Brain pericyte (primary cell): Measurements from ENCODE around the gene FAM227B.
"Not testable (repeated sequence)": the region's sequence is repeated elsewhere in the genome, so short reads cannot be mapped to it uniquely, and the experiment has no call there.

Experiments used
- DNase-seq: peaks from one replicate; pipeline ENCODE4 v3.0.0-alpha.2; 2012; ENCODE audit warnings: low read depth, low spot score

The FAM227B gene, protein sequence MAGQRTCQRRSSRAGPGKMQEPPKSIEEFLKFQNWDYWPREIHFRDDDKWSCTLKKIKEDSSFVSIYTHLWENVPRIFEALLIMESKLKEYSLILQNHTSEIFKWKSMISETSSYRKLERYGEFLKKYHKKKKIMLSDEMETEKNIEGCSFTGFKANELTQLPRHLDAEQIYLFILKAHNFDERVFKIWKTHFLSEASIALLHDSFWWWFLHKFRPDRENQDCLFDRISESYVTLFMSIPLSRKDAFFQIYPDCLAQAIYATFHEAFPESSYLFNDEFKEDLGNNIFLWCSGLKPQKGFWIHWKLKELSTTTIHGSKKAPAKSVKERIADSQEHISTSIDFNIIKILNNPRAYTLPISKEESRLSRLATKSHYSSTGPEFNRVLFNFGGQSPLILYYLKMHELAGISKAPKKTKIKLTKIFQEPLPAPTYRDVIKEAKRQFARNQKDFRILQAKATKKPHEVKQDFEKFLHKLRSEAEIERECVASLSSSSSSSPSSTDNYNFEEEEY

DNA sequence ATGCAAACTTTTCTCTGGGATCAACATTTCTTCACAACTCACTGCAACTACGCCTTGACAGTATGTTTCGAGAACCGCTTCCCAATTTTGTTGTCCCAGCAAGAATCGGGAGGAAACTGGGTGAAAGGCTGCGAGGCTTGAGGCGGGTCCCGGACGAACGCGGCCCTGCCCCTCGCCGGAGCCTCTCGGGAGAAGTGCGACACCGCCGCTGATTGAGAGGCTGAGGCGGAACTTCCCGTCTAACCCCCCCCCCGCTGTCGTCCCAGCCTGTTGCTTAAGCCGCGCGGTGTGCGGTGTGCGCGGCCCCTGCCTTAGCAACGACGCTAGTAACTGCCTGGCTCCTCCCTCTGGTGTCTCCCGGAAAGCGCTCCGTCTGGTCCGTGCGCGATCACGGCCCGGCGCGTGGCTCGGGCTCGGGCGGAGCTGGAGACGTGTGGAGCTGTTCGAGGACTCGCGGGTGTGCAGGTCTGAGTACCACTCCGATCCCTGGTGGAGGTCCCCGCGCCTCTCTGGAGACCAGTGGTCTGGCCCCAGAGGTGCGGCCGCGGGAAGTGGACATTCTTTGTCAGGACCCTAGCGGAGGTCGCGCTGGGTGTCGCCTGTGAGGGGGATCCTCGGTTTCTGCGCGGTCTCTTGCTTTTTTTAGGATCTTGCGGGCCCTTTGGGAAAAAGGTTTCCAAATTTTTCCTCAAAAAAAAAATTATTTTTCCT is at the start of gene FAM227B, which contains the start of gene DTWD1:
FAM227B (minus strand) TSS at position 161 of the 711 bp plus-strand sequence. CDS start 5,647 bp downstream, outside the sequence.
DTWD1 (plus strand) TSS at position 391 of the 711 bp plus-strand sequence. CDS start 4,120 bp downstream, outside the sequence.
- DNase-seq: peak; percentile 92

- DNase-seq: no peak
Measured at GRCh38 chr15:49669288-49669687, 48.7 kb upstream of the FAM227B start.

DNA sequence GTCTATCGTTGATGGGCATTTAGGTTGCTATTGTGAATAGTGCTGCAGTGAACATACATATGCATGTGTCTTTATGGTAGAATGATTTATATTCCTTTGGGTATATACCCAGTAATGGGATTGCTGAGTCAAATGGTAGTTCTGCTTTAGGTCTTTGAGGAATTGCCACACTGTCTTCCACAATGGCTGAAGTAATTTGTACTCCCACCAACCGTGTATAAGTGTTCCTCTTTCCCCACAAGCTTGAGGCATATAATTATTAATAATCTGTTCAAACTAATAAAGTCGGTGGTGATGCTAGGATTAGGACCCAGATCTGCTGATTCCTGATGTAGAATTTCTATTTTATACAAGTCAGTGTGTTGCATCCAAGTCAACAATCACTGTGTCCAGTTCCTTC is 45.9 kb upstream of the FAM227B start:
- DNase-seq: not testable (repeated sequence)

GRCh38 chr15:49664716-49665115 is 44.1 kb upstream of the FAM227B start:
- DNase-seq: no peak

GRCh38 chr15:49656734-49657133 is 36.1 kb upstream of the FAM227B start:
- DNase-seq: no peak

- DNase-seq: no peak
Measured at GRCh38 chr15:49652922-49653321, 32.3 kb upstream of the FAM227B start.

DNA sequence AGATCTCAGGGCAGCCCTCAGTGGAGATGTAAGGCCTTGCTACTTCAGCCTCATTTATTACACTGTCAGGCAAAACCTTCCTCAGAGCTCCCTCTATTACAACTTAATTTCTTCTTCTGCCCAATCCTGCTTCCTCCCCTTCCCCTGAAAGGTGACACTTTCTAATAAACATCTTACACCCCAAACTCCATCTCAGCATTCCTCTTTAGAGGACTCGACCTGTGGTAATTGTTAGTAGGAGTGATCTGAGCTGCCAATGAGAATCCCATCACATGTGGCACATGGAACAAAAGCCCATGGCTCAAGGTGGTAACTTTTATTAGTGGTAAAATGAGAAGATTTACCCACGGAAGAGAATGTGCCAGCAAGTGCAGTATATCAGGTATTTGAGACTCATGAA is 30.1 kb upstream of the FAM227B start:
- DNase-seq: no peak

GRCh38 chr15:49649987-49650386 is 29.4 kb upstream of the FAM227B start:
- DNase-seq: no peak

DNA sequence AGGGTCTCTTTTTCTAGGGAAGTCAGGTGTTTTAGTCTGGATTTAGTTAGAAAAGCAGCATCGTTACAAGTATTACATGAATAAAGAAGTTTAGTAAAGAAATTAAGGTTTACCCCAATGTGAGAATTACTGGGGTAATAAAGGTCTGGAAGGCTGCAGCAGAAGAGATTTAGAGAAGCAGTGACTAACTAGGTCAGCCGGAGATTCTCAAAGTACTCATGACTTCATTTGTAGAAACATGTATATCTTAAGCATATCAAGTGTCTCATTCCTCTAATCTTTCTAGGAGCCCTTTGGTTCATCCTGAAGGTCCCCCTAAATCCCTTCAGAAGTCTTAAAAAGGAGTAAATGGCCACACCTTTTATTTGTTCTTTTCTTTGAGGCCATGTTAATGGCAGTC is 26.3 kb upstream of the FAM227B start:
- DNase-seq: no peak

GRCh38 chr15:49645941-49646340 is 25.3 kb upstream of the FAM227B start:
- peak; percentile 72 for DNase-seq

GRCh38 chr15:49645277-49645676 is 24.7 kb upstream of the FAM227B start:
- DNase-seq: no peak

DNA sequence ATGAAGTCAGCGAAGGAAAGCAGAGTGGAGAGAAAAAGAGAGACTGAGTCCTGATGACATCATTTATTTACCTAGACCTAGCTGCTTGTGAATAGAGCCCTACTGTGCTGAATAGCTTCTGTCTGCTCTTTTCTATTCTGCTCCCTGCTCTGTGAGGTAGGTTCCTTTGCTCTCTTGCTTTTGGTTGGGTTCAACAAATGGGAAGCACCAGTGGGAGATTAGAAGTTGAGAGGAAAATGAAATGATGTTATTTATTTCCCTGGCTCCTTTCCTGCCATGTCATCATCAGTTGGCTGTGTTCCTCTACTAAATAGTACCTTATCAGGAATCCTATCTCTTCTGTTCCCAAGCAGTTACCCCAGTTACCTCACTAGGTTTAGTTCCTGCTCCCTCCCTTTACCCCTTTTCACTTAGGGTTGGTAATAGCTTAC is 23.8 kb upstream of the FAM227B start:
- DNase-seq: no peak

- no peak for DNase-seq
Measured at GRCh38 chr15:49637857-49638256, 17.2 kb upstream of the FAM227B start.

- DNase-seq: no peak
Measured at GRCh38 chr15:49628379-49628778, 7.8 kb upstream of the FAM227B start.

DNA sequence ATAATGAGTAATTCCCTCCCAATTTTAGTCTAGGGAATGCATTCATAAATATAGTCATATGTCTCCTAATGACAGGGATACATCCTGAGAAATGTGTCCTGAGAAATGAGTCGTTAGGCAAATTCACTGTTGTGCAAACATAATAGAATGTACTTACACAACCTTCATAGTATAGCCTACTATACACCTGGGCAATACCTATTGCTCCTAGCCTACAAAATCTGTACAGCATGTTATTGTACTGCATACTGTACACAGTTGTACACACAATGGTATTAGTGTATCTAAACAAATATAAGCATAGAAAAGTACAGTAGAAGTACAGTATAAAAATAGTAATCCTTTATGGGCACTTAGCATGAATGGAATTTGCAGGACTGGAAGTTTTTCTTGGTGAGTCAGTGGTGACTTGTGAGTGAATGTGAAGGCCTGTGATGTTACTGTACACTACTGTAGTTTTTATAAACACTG is 6.8 kb upstream of the FAM227B start:
- no peak for DNase-seq

DNA sequence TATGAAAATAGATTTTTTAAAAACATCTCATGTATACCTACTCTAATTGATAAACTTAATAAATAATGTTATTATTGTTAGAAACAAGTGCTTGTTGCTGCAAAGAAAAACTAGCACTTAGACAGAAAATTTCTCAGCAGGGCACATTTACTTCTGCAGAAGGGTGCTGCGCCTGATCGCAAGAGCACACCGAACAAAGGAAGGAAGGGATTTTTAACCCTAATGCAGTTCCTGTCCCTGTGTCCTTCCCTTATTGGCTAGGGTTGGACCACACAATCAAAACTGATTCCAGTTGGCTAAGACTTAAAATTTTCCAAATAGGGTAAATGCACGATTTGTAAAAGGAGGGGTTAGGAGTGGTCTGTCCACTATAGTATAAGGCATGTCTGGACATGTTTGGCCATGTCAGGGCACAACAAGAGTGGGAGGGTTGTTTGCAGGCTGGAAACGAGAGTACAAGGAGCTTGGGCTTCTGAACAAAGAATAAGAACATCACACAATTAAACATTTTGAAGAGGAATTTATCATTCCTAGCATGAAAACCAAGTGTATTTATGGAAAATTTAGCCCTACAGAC is 4.9 kb upstream of the FAM227B start:
- DNase-seq: no peak

DNA sequence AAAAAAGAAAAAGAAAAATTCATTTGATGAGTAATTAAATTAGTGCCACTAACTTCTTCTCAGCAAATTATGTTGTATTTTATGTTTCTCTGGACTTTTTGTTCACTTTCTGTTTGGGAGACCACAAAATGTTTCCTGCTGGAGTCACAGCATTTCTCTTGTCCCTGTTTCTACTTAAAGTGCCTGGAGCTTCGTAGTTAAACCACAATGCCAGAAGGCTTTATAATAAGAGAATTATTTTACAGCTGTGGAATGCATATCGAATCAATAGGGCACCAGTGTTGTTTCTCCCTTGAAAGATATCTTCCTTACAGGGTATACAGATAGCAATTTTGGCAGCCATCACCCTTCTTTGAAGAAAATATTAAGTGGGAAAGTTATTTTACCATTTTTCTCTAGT is 3.4 kb upstream of the FAM227B start:
- no peak for DNase-seq

DNA sequence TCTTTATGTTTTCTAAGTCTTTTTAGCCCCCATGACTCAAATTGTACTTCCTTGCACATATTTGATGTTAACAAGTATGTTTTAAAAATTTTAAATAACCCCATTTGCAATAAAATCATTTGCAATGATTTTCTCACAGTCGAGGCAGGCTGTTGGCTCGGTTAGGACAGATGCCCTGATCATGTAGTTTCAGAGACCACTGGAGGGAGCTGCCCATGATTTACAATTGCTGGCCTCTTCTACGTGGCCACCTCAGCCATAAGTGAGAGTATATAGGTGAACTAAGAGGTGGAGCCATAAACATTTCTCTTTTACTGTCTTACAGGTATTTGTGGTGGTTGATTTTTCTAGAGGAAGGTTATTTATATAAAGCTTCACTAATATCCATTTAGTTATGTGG is 1.9 kb upstream of the FAM227B start:
- no peak for DNase-seq

GRCh38 chr15:49621887-49622286 is 1.3 kb upstream of the FAM227B start:
- no peak for DNase-seq

GRCh38 chr15:49621401-49621811 is 788 bp upstream of the FAM227B start:
- DNase-seq: no peak

DNA sequence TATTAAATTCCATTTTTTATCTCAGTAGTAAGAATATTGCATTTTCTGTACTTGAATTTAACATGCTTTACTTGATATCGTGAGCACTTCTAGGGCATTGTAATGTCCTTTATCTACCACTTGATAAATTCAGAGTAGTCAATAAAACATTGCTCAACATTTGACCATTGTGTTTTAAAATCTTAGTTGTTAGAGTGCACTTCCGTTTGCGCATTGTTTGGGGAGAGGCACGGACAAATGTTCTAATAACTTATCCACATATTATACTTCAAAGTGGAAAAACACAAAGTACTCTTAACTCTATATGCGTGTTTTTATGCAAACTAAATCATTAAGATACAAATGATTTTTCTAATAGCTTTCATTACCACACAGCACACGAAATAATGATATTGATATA is 419 bp downstream of the FAM227B start:
- DNase-seq: no peak

- no peak for DNase-seq
Measured at GRCh38 chr15:49619226-49619625, 1.4 kb downstream of the FAM227B start.
